ENCODE measurements around the gene RREB1. TPM values are rescaled to one million over a fixed set of nuclear protein-coding genes. Genes with fewer than 3 reads are reported as not detected.

RREB1 gene
- polyA plus RNA-seq, 1 donor (not counting 4 experiments of a cell fraction or from before 2014, with no cell fraction given): 6.1 TPM

GRCh38 chr6:7147051-7147671, 39.4 kb downstream of the RREB1 start:
- no peak for FAIRE-seq

GRCh38 chr6:7148100-7148822, 40.5 kb downstream of the RREB1 start:
- DNase-seq (ENCODE audit: low read depth, low spot score) (no peak), FAIRE-seq (no peak)
- Histone ChIP-seq H3K9me1 (ENCODE audit: control insufficient read depth, extremely low read depth, insufficient read depth, low read length) (no peaks in the 10 kb centered on the region), H3K27ac (ENCODE audit: control insufficient read depth, insufficient read depth, low read length) (peak overlapping the region; percentile 72), H4K20me1 (ENCODE audit: control insufficient read depth, extremely low read depth, insufficient read depth, low read length) (peaks cover 11% of the 10 kb centered on the region), H3K4me1 (ENCODE audit: control insufficient read depth, extremely low read depth, insufficient read depth, low read length) (peaks cover 79% of the 10 kb centered on the region), H3K4me3 (ENCODE audit: control insufficient read depth in 2 of 3, extremely low read depth in 1 of 3, insufficient read depth in 2 of 3, low read depth in 1 of 3, low read length in 3 of 3) (no peak overlapping the region), H2AFZ (ENCODE audit: control insufficient read depth, low read length) (no peak overlapping the region), H3K27me3 (ENCODE audit: control insufficient read depth, extremely low read depth, insufficient read depth, low read length) (no peaks in the 10 kb centered on the region), H3K9me3 (ENCODE audit: control insufficient read depth, low read depth, low read length) (no peaks in the 10 kb centered on the region), H3K79me2 (ENCODE audit: control insufficient read depth, insufficient read depth, low read length) (peaks cover 98% of the 10 kb centered on the region), H3K9ac (ENCODE audit: control insufficient read depth, extremely low read depth, insufficient read depth, low read length) (no peak overlapping the region), H3K4me2 (ENCODE audit: control insufficient read depth, extremely low read depth, insufficient read depth, low read depth, low read length) (no peak overlapping the region), H3K36me3 (ENCODE audit: control insufficient read depth in 2 of 2, extremely low read depth in 1 of 2, insufficient read depth in 2 of 2, low read length in 2 of 2) (peaks cover 0 to 5% of the 10 kb centered on the region in 2 experiments)
- dilution Hi-C loops (cut with MboI; ENCODE audit: extremely low pct_ligation_motif_present, low sequenced_read_pairs): no loop called here
- TF ChIP-seq CTCF (optimal IDR thresholded peaks at IDR 0.05 in 1 of 3, IDR thresholded peaks at IDR 0.05 in 1 of 3, conservative IDR thresholded peaks at IDR 0.05 in 1 of 3; ENCODE audit: extremely low read depth in 1 of 3, insufficient read depth in 2 of 3, low read length in 3 of 3): no peak
- no peak for TF ChIP-seq EZH2 (IDR thresholded peaks at IDR 0.05; ENCODE audit: low read length)

More at GRCh38 chr6:7147051-7147671, 39.4 kb downstream of the RREB1 start:
- dilution Hi-C loops (cut with MboI; ENCODE audit: extremely low pct_ligation_motif_present, low sequenced_read_pairs): no loop called here
- Histone ChIP-seq H3K4me3 (ENCODE audit: control insufficient read depth in 2 of 3, extremely low read depth in 1 of 3, insufficient read depth in 2 of 3, low read depth in 1 of 3, low read length in 3 of 3) (no peak overlapping the region), H3K27me3 (ENCODE audit: control insufficient read depth, extremely low read depth, insufficient read depth, low read length) (no peaks in the 10 kb centered on the region), H3K79me2 (ENCODE audit: control insufficient read depth, insufficient read depth, low read length) (peaks cover 99% of the 10 kb centered on the region), H3K4me1 (ENCODE audit: control insufficient read depth, extremely low read depth, insufficient read depth, low read length) (peaks cover 74% of the 10 kb centered on the region), H3K9ac (ENCODE audit: control insufficient read depth, extremely low read depth, insufficient read depth, low read length) (peak overlapping the region; percentile 70), H4K20me1 (ENCODE audit: control insufficient read depth, extremely low read depth, insufficient read depth, low read length) (peaks cover 15% of the 10 kb centered on the region), H2AFZ (ENCODE audit: control insufficient read depth, low read length) (no peak overlapping the region), H3K27ac (ENCODE audit: control insufficient read depth, insufficient read depth, low read length) (peak overlapping the region; percentile 81), H3K9me1 (ENCODE audit: control insufficient read depth, extremely low read depth, insufficient read depth, low read length) (peaks cover 4% of the 10 kb centered on the region), H3K4me2 (ENCODE audit: control insufficient read depth, extremely low read depth, insufficient read depth, low read depth, low read length) (peak overlapping the region; percentile 77), H3K9me3 (ENCODE audit: control insufficient read depth, low read depth, low read length) (no peaks in the 10 kb centered on the region), H3K36me3 (ENCODE audit: control insufficient read depth in 2 of 2, extremely low read depth in 1 of 2, insufficient read depth in 2 of 2, low read length in 2 of 2) (peaks cover 0 to 5% of the 10 kb centered on the region in 2 experiments)
- DNase-seq (ENCODE audit: low read depth, low spot score): no peak
- TF ChIP-seq EZH2 (IDR thresholded peaks at IDR 0.05; ENCODE audit: low read length) (no peak), CTCF (optimal IDR thresholded peaks at IDR 0.05 in 1 of 3, IDR thresholded peaks at IDR 0.05 in 1 of 3, conservative IDR thresholded peaks at IDR 0.05 in 1 of 3; ENCODE audit: extremely low read depth in 1 of 3, insufficient read depth in 2 of 3, low read length in 3 of 3) (no peak)

Data from keratinocyte (primary cell).